MM.1S (cell line): ENCODE data around the gene MOB2.
A peak's percentile ranks its signal among the peaks of the same experiment; 100 is the strongest.

Experiments
- DNase-seq: peaks from one replicate; pipeline ENCODE4 v3.0.0-alpha.2; 2015
- H2AFZ ChIP-seq: fragments of 300-600 bp; sonication (generic); 2 replicates; pipeline ENCODE4 v1.6.0; 2016; ENCODE audit warnings: antibody characterized with exemption, low read length
- H3F3A ChIP-seq: fragments of 300-600 bp; sonication (generic); 2 replicates; pipeline ENCODE4 v1.6.1; 2016; ENCODE audit warnings: mild to moderate bottlenecking, antibody characterized with exemption, low read length, moderate library complexity, mixed read lengths; ENCODE audit not compliant: insufficient read depth
- H3K27ac ChIP-seq: fragments of 300-600 bp; sonication (generic); 2 replicates; pipeline ENCODE4 v1.5.1; 2016; ENCODE audit warnings: mild to moderate bottlenecking, low read length
- H3K27me3 ChIP-seq: fragments of 300-600 bp; sonication (generic); replicated peaks from 2 replicates; pipeline ENCODE4 v1.6.0; 2016; ENCODE audit warnings: low read length; ENCODE audit not compliant: insufficient read depth
- H3K36me3 ChIP-seq: fragments of 300-600 bp; sonication (generic); replicated peaks from 2 replicates; pipeline ENCODE4 v1.6.1; 2016; ENCODE audit warnings: mild to moderate bottlenecking, low read length, mixed read lengths; ENCODE audit not compliant: insufficient read depth
- H3K4me1 ChIP-seq: fragments of 300-600 bp; sonication (generic); 2 replicates; pipeline ENCODE4 v1.6.1; 2016; ENCODE audit warnings: low read length, mixed read lengths
- H3K4me2 ChIP-seq: fragments of 300-600 bp; sonication (generic); 2 replicates; pipeline ENCODE4 v1.6.0; 2016; ENCODE audit warnings: low read depth, low read length
- H3K4me3 ChIP-seq: fragments of 300-600 bp; sonication (generic); 2 replicates; pipeline ENCODE4 v1.5.1; 2016; ENCODE audit warnings: low read length, mixed read lengths
- H3K79me2 ChIP-seq: fragments of 300-600 bp; sonication (generic); 2 replicates; pipeline ENCODE4 v1.6.1; 2016; ENCODE audit warnings: mixed run types, low read length, mixed read lengths
- H3K9ac ChIP-seq: fragments of 300-600 bp; sonication (generic); 2 replicates; pipeline ENCODE4 v1.6.1; 2016; ENCODE audit warnings: low read length, mixed read lengths
- H3K9me2 ChIP-seq: fragments of 300-600 bp; sonication (generic); replicated peaks from 2 replicates; pipeline ENCODE4 v1.6.1; 2016; ENCODE audit warnings: mild to moderate bottlenecking, low read length, mixed read lengths; ENCODE audit not compliant: insufficient read depth
- H3K9me3 ChIP-seq: fragments of 300-600 bp; sonication (generic); replicated peaks from 2 replicates; pipeline ENCODE4 v1.6.1; 2016; ENCODE audit warnings: mild to moderate bottlenecking, low read length, mixed read lengths; ENCODE audit not compliant: insufficient read depth
- H4K20me1 ChIP-seq: fragments of 300-600 bp; sonication (generic); 2 replicates; pipeline ENCODE4 v1.6.1; 2016; ENCODE audit warnings: mild to moderate bottlenecking, low read length, moderate library complexity, mixed read lengths; ENCODE audit not compliant: insufficient read depth
- EZH2 ChIP-seq: fragments of 300-600 bp; sonication (generic); optimal IDR thresholded peaks from 2 replicates; pipeline ENCODE3; 2017; ENCODE audit warnings: low read depth, mild to moderate bottlenecking, antibody characterized with exemption, low read length, mixed read lengths
- EZH2phosphoT487 ChIP-seq: fragments of 300-600 bp; sonication (generic); IDR thresholded peaks from 2 replicates; pipeline ENCODE4 v1.6.1; 2018; ENCODE audit warnings: antibody characterized with exemption, low read length
- TF ChIP-seq, protein P1 (sequence below): fragments of 300-600 bp; sonication (generic); IDR thresholded peaks from 2 replicates; pipeline ENCODE4 v1.5.1; 2016; ENCODE audit warnings: antibody characterized with exemption, low read length, mixed read lengths

MOB2 gene

DNA sequence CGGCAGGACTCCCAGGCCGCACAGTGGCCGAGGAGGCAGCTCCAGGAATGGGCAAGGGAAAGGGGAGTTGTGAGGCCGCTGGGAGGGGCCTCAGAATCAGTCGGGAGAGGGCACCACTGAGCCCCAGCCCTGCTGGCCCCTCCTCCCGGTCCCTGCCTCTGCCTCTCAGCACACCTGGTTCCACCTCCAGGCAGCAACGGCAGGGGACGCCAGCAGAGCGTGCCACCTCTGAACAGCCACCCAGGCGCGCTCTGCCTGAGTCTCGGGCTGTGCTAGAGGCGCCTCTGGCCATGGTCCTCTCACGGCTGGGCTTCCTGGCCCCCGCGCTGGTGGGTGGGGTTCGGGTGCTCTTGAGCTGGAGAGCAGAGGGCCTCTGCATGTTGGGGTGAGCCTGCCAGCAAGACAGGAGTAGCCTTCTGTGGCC is 33.0 kb downstream of the MOB2 start:
- DNase-seq = peak; percentile 39
- Histone ChIP-seq H3K9me3 (no peaks in the 10 kb centered on the region), H3K79me2 (no peaks in the 10 kb centered on the region), H3K9ac (no peak overlapping the region), H3K27ac (no peak overlapping the region), H3K9me2 (no peaks in the 10 kb centered on the region), H3K4me1 (no peaks in the 10 kb centered on the region), H3K4me3 (no peak overlapping the region), H4K20me1 (no peaks in the 10 kb centered on the region), H3K4me2 (no peak overlapping the region), H3K36me3 (no peaks in the 10 kb centered on the region), H2AFZ (no peak overlapping the region), H3F3A (no peaks in the 10 kb centered on the region), H3K27me3 (peaks cover 51% of the 10 kb centered on the region)
- TF ChIP-seq, protein P1, sequence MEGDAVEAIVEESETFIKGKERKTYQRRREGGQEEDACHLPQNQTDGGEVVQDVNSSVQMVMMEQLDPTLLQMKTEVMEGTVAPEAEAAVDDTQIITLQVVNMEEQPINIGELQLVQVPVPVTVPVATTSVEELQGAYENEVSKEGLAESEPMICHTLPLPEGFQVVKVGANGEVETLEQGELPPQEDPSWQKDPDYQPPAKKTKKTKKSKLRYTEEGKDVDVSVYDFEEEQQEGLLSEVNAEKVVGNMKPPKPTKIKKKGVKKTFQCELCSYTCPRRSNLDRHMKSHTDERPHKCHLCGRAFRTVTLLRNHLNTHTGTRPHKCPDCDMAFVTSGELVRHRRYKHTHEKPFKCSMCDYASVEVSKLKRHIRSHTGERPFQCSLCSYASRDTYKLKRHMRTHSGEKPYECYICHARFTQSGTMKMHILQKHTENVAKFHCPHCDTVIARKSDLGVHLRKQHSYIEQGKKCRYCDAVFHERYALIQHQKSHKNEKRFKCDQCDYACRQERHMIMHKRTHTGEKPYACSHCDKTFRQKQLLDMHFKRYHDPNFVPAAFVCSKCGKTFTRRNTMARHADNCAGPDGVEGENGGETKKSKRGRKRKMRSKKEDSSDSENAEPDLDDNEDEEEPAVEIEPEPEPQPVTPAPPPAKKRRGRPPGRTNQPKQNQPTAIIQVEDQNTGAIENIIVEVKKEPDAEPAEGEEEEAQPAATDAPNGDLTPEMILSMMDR = peak; percentile 52
- TF ChIP-seq EZH2 (no peak), EZH2phosphoT487 (no peak)

DNA sequence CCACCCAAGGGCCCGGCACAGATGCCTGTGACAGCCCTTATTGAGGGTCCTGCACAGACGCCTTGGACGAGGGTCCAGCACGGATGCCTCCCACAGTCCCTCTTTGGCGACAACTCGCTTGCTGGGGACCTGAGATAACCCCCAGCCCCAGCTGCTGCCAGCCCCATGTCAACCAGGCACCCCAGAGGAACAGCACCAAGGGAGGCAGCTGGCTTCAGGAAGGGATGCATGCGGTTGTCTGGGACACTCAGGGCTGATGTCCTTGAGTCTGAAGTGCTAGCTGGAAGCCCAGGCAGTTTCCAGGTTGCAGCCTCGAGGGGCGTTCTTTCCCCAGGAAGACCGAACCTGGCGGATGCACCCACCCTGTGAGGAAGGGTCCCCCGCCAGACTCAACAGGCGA is 33.8 kb downstream of the MOB2 start:
- Histone ChIP-seq H3K4me3 (no peak overlapping the region), H3K9me3 (no peaks in the 10 kb centered on the region), H3K27ac (no peak overlapping the region), H3K4me2 (no peak overlapping the region), H3K36me3 (no peaks in the 10 kb centered on the region), H2AFZ (no peak overlapping the region), H3K9ac (no peak overlapping the region), H3K4me1 (no peaks in the 10 kb centered on the region), H3F3A (no peaks in the 10 kb centered on the region), H3K79me2 (no peaks in the 10 kb centered on the region), H3K9me2 (no peaks in the 10 kb centered on the region), H4K20me1 (no peaks in the 10 kb centered on the region), H3K27me3 (peaks cover 58% of the 10 kb centered on the region)
- DNase-seq = no peak
- TF ChIP-seq, protein P1 = no peak
- no peak for TF ChIP-seq EZH2phosphoT487
- no peak for TF ChIP-seq EZH2

DNA sequence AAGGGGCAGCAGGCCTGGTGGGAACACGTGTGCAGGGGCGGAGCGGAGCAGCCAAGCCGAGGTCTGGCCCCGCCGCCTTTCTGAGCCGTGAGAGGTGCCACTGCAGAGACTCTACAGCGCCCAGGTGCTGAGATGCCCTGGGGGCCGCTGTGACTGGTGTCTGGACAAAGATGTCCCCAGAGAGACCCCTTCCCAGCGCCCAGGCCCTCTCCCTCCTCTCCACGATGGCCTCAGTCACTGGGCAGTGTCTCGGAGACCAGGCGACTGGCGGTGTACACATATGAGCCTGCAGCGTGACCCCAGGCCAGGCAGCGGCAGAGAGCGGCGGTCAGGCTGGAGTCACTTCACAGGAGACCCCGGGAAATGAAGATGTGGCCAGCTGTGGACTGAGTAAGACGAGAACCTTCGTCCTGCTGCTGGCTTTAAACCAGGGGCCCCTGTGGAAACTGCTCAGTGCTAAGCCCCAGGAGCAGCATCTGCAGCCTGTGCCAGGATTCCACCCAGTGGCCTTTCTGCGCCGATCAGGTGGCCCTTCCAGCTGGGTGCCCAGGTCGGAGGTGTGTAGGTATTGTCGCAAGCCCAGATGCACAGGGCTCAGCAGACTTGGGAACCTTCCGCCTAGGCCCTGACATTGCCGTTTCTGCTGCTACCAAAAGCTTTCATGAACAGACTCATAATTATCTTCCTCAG is 34.7 kb downstream of the MOB2 start:
- no peaks in the 10 kb centered on the region for H3K9me3 ChIP-seq
- no peaks in the 10 kb centered on the region for H3F3A ChIP-seq
- no peaks in the 10 kb centered on the region for H4K20me1 ChIP-seq
- no peak overlapping the region for H3K27ac ChIP-seq
- H3K27me3 ChIP-seq = peaks cover 65% of the 10 kb centered on the region
- H2AFZ ChIP-seq = no peak overlapping the region
- H3K36me3 ChIP-seq = no peaks in the 10 kb centered on the region
- no peaks in the 10 kb centered on the region for H3K79me2 ChIP-seq
- H3K9ac ChIP-seq = no peak overlapping the region
- no peaks in the 10 kb centered on the region for H3K4me1 ChIP-seq
- H3K4me3 ChIP-seq = no peak overlapping the region
- H3K9me2 ChIP-seq = no peaks in the 10 kb centered on the region
- no peak overlapping the region for H3K4me2 ChIP-seq
- TF ChIP-seq EZH2phosphoT487 (no peak), EZH2 (no peak)
- TF ChIP-seq, protein P1 = no peak
- DNase-seq = no peak
